Neural cell (in vitro differentiated cells): ENCODE data around the gene ARL4A. TPM values are rescaled to one million over a fixed set of nuclear protein-coding genes. Genes with fewer than 3 reads are reported as not detected.

Experiments used
- H2AFZ ChIP-seq: fragments of 200-600, 300-800 bp; sonication (generic), shearing (Covaris generic); 2 replicates; pipeline ENCODE4 v1.6.0; 2014; ENCODE audit warnings: low read depth, mild to moderate bottlenecking, antibody characterized with exemption, low read length, moderate library complexity
- H3F3A ChIP-seq: fragments of 200-600 bp; shearing (Covaris generic); 2 replicates; pipeline ENCODE4 v1.6.1; 2016; ENCODE audit warnings: mild to moderate bottlenecking, moderate library complexity, mixed read lengths, antibody characterized with exemption, low read length; ENCODE audit not compliant: insufficient read depth, poor library complexity, severe bottlenecking
- H3K27ac ChIP-seq: fragments of 200-600, 300-800 bp; sonication (generic), shearing (Covaris generic); 2 replicates; pipeline ENCODE4 v1.5.1; 2014; ENCODE audit warnings: mild to moderate bottlenecking, low read length, moderate library complexity
- H3K27me3 ChIP-seq: fragments of 300-800, 200-600 bp; sonication (generic), shearing (Covaris generic); 2 replicates; pipeline ENCODE4 v1.6.0; 2014; ENCODE audit warnings: mild to moderate bottlenecking, low read depth, low read length, moderate library complexity; ENCODE audit not compliant: insufficient read depth
- H3K36me3 ChIP-seq: fragments of 300-800, 200-600 bp; sonication (generic), shearing (Covaris generic); 2 replicates; pipeline ENCODE4 v1.5.1; 2014; ENCODE audit warnings: mild to moderate bottlenecking, antibody characterized with exemption, low read length, moderate library complexity; ENCODE audit not compliant: insufficient read depth
- H3K4me2 ChIP-seq: fragments of 300-800, 200-600 bp; sonication (generic), shearing (Covaris generic); 2 replicates; pipeline ENCODE4 v1.6.0; 2014; ENCODE audit warnings: mild to moderate bottlenecking, low read length
- H3K4me3 ChIP-seq: fragments of 300-800, 200-600 bp; sonication (generic), shearing (Covaris generic); 2 replicates; pipeline ENCODE4 v1.5.1; 2014; ENCODE audit warnings: mild to moderate bottlenecking, low read length, moderate library complexity
- H3K79me2 ChIP-seq: fragments of 200-600 bp; shearing (Covaris generic); replicated peaks from 2 replicates; pipeline ENCODE4 v1.6.0; 2014; ENCODE audit warnings: mild to moderate bottlenecking, low read length, moderate library complexity; ENCODE audit not compliant: insufficient read depth
- H3K9ac ChIP-seq: fragments of 300-800, 200-600 bp; sonication (generic), shearing (Covaris generic); 2 replicates; pipeline ENCODE4 v1.6.1; 2016; ENCODE audit warnings: mild to moderate bottlenecking, low read length, mixed read lengths
- H3K9me2 ChIP-seq: fragments of 200-600 bp; shearing (Covaris generic); 2 replicates; pipeline ENCODE4 v1.6.1; 2016; ENCODE audit warnings: mild to moderate bottlenecking, low read length, mixed read lengths; ENCODE audit not compliant: insufficient read depth
- H3K9me3 ChIP-seq: fragments of 200-600, 300-800 bp; sonication (generic), shearing (Covaris generic); 2 replicates; pipeline ENCODE4 v1.6.1; 2016; ENCODE audit warnings: mild to moderate bottlenecking, mixed run types, low read length, moderate library complexity, mixed read lengths
- H4K20me1 ChIP-seq: fragments of 200-600 bp; shearing (Covaris generic); 2 replicates; pipeline ENCODE4 v1.6.1; 2016; ENCODE audit warnings: mild to moderate bottlenecking, mixed run types; ENCODE audit not compliant: insufficient read depth
- EP300 ChIP-seq: fragments of 450-650 bp; conservative IDR thresholded peaks from 2 replicates; pipeline ENCODE4 v1.6.1; 2014; ENCODE audit warnings: antibody characterized with exemption, mild to moderate bottlenecking, moderate library complexity; ENCODE audit not compliant: poor library complexity, severe bottlenecking
- EZH2 ChIP-seq: fragments of 200-600, 300-800 bp; shearing (Covaris generic), sonication (generic); IDR thresholded peaks from 2 replicates; pipeline ENCODE4 v1.6.1; 2014; ENCODE audit warnings: antibody characterized with exemption, low read length, borderline replicate concordance, mild to moderate bottlenecking; ENCODE audit not compliant: insufficient read depth, poor library complexity, severe bottlenecking
- MXI1 ChIP-seq: fragments of 450-650 bp; conservative IDR thresholded peaks from 2 replicates; pipeline ENCODE4 v1.6.1; 2014; ENCODE audit warnings: antibody characterized with exemption, mild to moderate bottlenecking; ENCODE audit not compliant: poor library complexity, severe bottlenecking
- POLR2AphosphoS5 ChIP-seq: IDR thresholded peaks from 2 replicates; pipeline ENCODE4 v1.6.1; 2012
- RAD21 ChIP-seq: fragments of 450-650 bp; conservative IDR thresholded peaks from 2 replicates; pipeline ENCODE4 v1.6.1; 2014; ENCODE audit warnings: antibody characterized with exemption, mild to moderate bottlenecking, moderate library complexity
- SMC3 ChIP-seq: fragments of 450-650 bp; conservative IDR thresholded peaks from 2 replicates; pipeline ENCODE4 v1.6.1; 2014; ENCODE audit warnings: antibody characterized with exemption, mild to moderate bottlenecking, moderate library complexity; ENCODE audit not compliant: poor library complexity
- TAF1 ChIP-seq: IDR thresholded peaks from 2 replicates; pipeline ENCODE4 v1.6.1; 2012; ENCODE audit warnings: low read depth
- polyA plus RNA-seq: library from polyadenylated mRNA; depleted of rRNA; stranded (reverse); fragments of >200 nt; gene quantifications from 2 replicates; pipeline ENCODE4 v1.2.3, GENCODE V29; 2014
- TF ChIP-seq, protein P1 (sequence below): fragments of 450-650 bp; IDR thresholded peaks from 2 replicates; pipeline ENCODE4 v1.5.1; 2014; ENCODE audit warnings: antibody characterized with exemption, mild to moderate bottlenecking, moderate library complexity; ENCODE audit not compliant: poor library complexity, severe bottlenecking
- TF ChIP-seq, protein P2 (sequence below): IDR thresholded peaks from 2 replicates; pipeline ENCODE4 v1.6.1; 2012; ENCODE audit warnings: borderline replicate concordance

Gene ARL4A
- polyA plus RNA-seq, 1 donor from 2014 or later: 10.9 TPM

GRCh38 chr7:12695965-12696364 lies 8.5 kb downstream of the ARL4A start:
- TF ChIP-seq, protein P1, sequence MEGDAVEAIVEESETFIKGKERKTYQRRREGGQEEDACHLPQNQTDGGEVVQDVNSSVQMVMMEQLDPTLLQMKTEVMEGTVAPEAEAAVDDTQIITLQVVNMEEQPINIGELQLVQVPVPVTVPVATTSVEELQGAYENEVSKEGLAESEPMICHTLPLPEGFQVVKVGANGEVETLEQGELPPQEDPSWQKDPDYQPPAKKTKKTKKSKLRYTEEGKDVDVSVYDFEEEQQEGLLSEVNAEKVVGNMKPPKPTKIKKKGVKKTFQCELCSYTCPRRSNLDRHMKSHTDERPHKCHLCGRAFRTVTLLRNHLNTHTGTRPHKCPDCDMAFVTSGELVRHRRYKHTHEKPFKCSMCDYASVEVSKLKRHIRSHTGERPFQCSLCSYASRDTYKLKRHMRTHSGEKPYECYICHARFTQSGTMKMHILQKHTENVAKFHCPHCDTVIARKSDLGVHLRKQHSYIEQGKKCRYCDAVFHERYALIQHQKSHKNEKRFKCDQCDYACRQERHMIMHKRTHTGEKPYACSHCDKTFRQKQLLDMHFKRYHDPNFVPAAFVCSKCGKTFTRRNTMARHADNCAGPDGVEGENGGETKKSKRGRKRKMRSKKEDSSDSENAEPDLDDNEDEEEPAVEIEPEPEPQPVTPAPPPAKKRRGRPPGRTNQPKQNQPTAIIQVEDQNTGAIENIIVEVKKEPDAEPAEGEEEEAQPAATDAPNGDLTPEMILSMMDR: no peak
- no peak for TF ChIP-seq RAD21
- no peaks in the 10 kb centered on the region for H3K9me2 ChIP-seq
- no peaks in the 10 kb centered on the region for H3K9me3 ChIP-seq
- H3K27me3 ChIP-seq: no peaks in the 10 kb centered on the region
- no peak overlapping the region for H3K4me2 ChIP-seq
- H3K9ac ChIP-seq: no peak overlapping the region
- H2AFZ ChIP-seq: no peak overlapping the region
- no peak overlapping the region for H3K27ac ChIP-seq
- H4K20me1 ChIP-seq: no peaks in the 10 kb centered on the region
- no peaks in the 10 kb centered on the region for H3F3A ChIP-seq
- no peaks in the 10 kb centered on the region for H3K36me3 ChIP-seq
- H3K4me3 ChIP-seq: no peak overlapping the region
- peaks cover 2% of the 10 kb centered on the region for H3K79me2 ChIP-seq

GRCh38 chr7:12699299-12699698 lies 11.9 kb downstream of the ARL4A start:
- H3K4me3 ChIP-seq: no peak overlapping the region
- H3K9ac ChIP-seq: no peak overlapping the region
- H2AFZ ChIP-seq: no peak overlapping the region
- H3F3A ChIP-seq: no peaks in the 10 kb centered on the region
- H3K9me3 ChIP-seq: no peaks in the 10 kb centered on the region
- H3K27ac ChIP-seq: no peak overlapping the region
- H3K79me2 ChIP-seq: no peaks in the 10 kb centered on the region
- H3K4me2 ChIP-seq: no peak overlapping the region
- H4K20me1 ChIP-seq: no peaks in the 10 kb centered on the region
- no peaks in the 10 kb centered on the region for H3K36me3 ChIP-seq
- no peaks in the 10 kb centered on the region for H3K9me2 ChIP-seq
- no peaks in the 10 kb centered on the region for H3K27me3 ChIP-seq
- TF ChIP-seq POLR2AphosphoS5 (no peak), MXI1 (no peak), TAF1 (no peak), EP300 (no peak), EZH2 (no peak), SMC3 (no peak), RAD21 (no peak)
- TF ChIP-seq, protein P1: no peak
- TF ChIP-seq, protein P2, sequence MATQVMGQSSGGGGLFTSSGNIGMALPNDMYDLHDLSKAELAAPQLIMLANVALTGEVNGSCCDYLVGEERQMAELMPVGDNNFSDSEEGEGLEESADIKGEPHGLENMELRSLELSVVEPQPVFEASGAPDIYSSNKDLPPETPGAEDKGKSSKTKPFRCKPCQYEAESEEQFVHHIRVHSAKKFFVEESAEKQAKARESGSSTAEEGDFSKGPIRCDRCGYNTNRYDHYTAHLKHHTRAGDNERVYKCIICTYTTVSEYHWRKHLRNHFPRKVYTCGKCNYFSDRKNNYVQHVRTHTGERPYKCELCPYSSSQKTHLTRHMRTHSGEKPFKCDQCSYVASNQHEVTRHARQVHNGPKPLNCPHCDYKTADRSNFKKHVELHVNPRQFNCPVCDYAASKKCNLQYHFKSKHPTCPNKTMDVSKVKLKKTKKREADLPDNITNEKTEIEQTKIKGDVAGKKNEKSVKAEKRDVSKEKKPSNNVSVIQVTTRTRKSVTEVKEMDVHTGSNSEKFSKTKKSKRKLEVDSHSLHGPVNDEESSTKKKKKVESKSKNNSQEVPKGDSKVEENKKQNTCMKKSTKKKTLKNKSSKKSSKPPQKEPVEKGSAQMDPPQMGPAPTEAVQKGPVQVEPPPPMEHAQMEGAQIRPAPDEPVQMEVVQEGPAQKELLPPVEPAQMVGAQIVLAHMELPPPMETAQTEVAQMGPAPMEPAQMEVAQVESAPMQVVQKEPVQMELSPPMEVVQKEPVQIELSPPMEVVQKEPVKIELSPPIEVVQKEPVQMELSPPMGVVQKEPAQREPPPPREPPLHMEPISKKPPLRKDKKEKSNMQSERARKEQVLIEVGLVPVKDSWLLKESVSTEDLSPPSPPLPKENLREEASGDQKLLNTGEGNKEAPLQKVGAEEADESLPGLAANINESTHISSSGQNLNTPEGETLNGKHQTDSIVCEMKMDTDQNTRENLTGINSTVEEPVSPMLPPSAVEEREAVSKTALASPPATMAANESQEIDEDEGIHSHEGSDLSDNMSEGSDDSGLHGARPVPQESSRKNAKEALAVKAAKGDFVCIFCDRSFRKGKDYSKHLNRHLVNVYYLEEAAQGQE: no peak
